HepG2 (cell line): ENCODE data around the gene FOCAD. TPM values are rescaled to one million over a fixed set of nuclear protein-coding genes. Genes with fewer than 3 reads are reported as not detected.
A peak's percentile ranks its signal among the peaks of the same experiment; 100 is the strongest.

Experiments used
- ARNT ChIP-seq: fragments of 450-650 bp; IDR thresholded peaks from 2 replicates; pipeline ENCODE4 v1.6.1; 2017
- CBX2 ChIP-seq, 2 experiments: fragments of 200-600 bp in 1 of 2; sonication (generic); formaldehyde crosslinking in 1 of 2; IDR thresholded peaks; 2 replicates each; pipeline versions ENCODE4 v1.7.0 to v1.8.1; 2018 to 2022; ENCODE audit warnings: low read depth in 2 of 2, low read length in 1 of 2, mild to moderate bottlenecking in 1 of 2, missing genetic modification reagents in 1 of 2
- FOXP1 ChIP-seq, 2 experiments: fragments of 450-650 bp in 1 of 2; IDR thresholded peaks; 2 replicates each; pipeline ENCODE4 v1.6.1; 2017 to 2018; ENCODE audit warnings: antibody characterized with exemption in 1 of 2
- GTF3A ChIP-seq: sonication (generic); formaldehyde crosslinking; conservative IDR thresholded peaks from 2 replicates; pipeline ENCODE4 v1.4.0; 2020; ENCODE audit warnings: mild to moderate bottlenecking, missing genetic modification reagents
- KDM5A ChIP-seq: fragments of 200-600 bp; sonication (generic); IDR thresholded peaks from 2 replicates; pipeline ENCODE4 v1.7.0; 2018; ENCODE audit warnings: antibody characterized with exemption, mild to moderate bottlenecking, low read length, borderline replicate concordance
- NFIB ChIP-seq: sonication (generic); formaldehyde crosslinking; IDR thresholded peaks from 2 replicates; pipeline ENCODE4 v1.9.0; 2021; ENCODE audit warnings: missing genetic modification reagents, mild to moderate bottlenecking, borderline replicate concordance
- NFRKB ChIP-seq: fragments of 450-650 bp; IDR thresholded peaks from 2 replicates; pipeline ENCODE4 v1.6.1; 2017
- PPARG ChIP-seq: conservative IDR thresholded peaks from 2 replicates; pipeline ENCODE4 v1.6.1; 2016; ENCODE audit warnings: missing biosample characterization, missing genetic modification reagents
- TCF12 ChIP-seq, 2 experiments: fragments of 450-650 bp in 1 of 2; sonication (generic) in 1 of 2; formaldehyde crosslinking in 1 of 2; IDR thresholded peaks; 2 replicates each; pipeline versions ENCODE4 v1.6.1 to v1.8.0; 2017 to 2022; ENCODE audit warnings: antibody characterized with exemption in 1 of 2, mild to moderate bottlenecking in 1 of 2, missing genetic modification reagents in 1 of 2, moderate library complexity in 1 of 2
- ZMYM4 ChIP-seq: sonication (generic); formaldehyde crosslinking; IDR thresholded peaks from 2 replicates; pipeline ENCODE4 v1.8.1; 2023; ENCODE audit warnings: mild to moderate bottlenecking, missing genetic modification reagents
- ZNF20 ChIP-seq: sonication (generic); formaldehyde crosslinking; IDR thresholded peaks from 2 replicates; pipeline ENCODE4 v1.4.0; 2020; ENCODE audit warnings: mild to moderate bottlenecking, moderate library complexity, missing genetic modification reagents
- ZNF367 ChIP-seq: sonication (generic); formaldehyde crosslinking; IDR thresholded peaks from 2 replicates; pipeline ENCODE4 v1.4.0; 2020; ENCODE audit warnings: missing genetic modification reagents, borderline replicate concordance
- polyA plus RNA-seq, 8 experiments: library from polyadenylated mRNA; depleted of rRNA in 3 of 8; stranded (reverse) in 7 of 8; unstranded in 1 of 8; fragments of >200 nt; fragmentation: Illumina TruSeq in 4 of 8; extraction: Trizol in 4 of 8; gene quantifications; 2 replicates each; pipeline versions ENCODE4 v1.2.1 to v1.2.3, GENCODE V29; 2011 to 2016; ENCODE audit warnings: low read depth in 4 of 8, missing spikeins in 1 of 8, mixed read lengths in 1 of 8; ENCODE audit not compliant: insufficient read depth in 1 of 8
- total RNA-seq, 5 experiments: library from RNA; depleted of rRNA; stranded (reverse); fragments of >200 nt; fragmentation: Illumina TruSeq; extraction: Trizol; gene quantifications; 2 replicates each; pipeline ENCODE4 v1.2.3, GENCODE V29; 2016; ENCODE audit warnings: low read depth in 1 of 5
- TF ChIP-seq, protein P1 (sequence below): IDR thresholded peaks from 2 replicates; pipeline ENCODE4 v1.6.1; 2018; ENCODE audit warnings: missing genetic modification reagents, mild to moderate bottlenecking, missing compliant biosample characterization
- TF ChIP-seq, protein P2 (sequence below): sonication (generic); formaldehyde crosslinking; IDR thresholded peaks from 2 replicates; pipeline ENCODE4 v1.4.0; 2020; ENCODE audit warnings: missing genetic modification reagents, borderline replicate concordance
- TF ChIP-seq, protein P3 (sequence below): fragments of 450-650 bp; IDR thresholded peaks from 2 replicates; pipeline ENCODE4 v1.6.1; 2016
- TF ChIP-seq, protein P4 (sequence below): sonication (generic); formaldehyde crosslinking; IDR thresholded peaks from 2 replicates; pipeline ENCODE4 v1.5.0; 2020; ENCODE audit warnings: missing genetic modification reagents, mild to moderate bottlenecking, borderline replicate concordance
- TF ChIP-seq, protein P5 (sequence below): sonication (generic); formaldehyde crosslinking; IDR thresholded peaks from 2 replicates; pipeline ENCODE4 v1.5.0; 2020; ENCODE audit warnings: missing genetic modification reagents

FOCAD gene
- total and polyA plus RNA-seq, 2 of the 13 experiments (the other 11 are each of a cell fraction or from before 2014, with no cell fraction given): 18.0 to 31.1 TPM

- TF ChIP-seq CBX2 (IDR thresholded peaks at IDR 0.05; ENCODE audit: low read depth, low read length): no peak
- 0 out of 2 replicates have a peak, but pooled peaks have one; percentile 73 for TF ChIP-seq CBX2 (CRISPR knock-in tag; IDR thresholded peaks at IDR 0.05; ENCODE audit: low read depth)
- TF ChIP-seq, protein P1, sequence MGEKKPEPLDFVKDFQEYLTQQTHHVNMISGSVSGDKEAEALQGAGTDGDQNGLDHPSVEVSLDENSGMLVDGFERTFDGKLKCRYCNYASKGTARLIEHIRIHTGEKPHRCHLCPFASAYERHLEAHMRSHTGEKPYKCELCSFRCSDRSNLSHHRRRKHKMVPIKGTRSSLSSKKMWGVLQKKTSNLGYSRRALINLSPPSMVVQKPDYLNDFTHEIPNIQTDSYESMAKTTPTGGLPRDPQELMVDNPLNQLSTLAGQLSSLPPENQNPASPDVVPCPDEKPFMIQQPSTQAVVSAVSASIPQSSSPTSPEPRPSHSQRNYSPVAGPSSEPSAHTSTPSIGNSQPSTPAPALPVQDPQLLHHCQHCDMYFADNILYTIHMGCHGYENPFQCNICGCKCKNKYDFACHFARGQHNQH: peak; percentile 58
- TF ChIP-seq NFRKB: no peak
- TF ChIP-seq GTF3A (CRISPR knock-in tag): peak; percentile 66; the same call in 1 of the 2 replicates
- no peak for TF ChIP-seq NFIB (CRISPR knock-in tag)
- no peak for TF ChIP-seq FOXP1 (IDR thresholded peaks at IDR 0.05)
- no peak for TF ChIP-seq FOXP1 (CRISPR knock-in tag; IDR thresholded peaks at IDR 0.05)
- TF ChIP-seq, protein P2, sequence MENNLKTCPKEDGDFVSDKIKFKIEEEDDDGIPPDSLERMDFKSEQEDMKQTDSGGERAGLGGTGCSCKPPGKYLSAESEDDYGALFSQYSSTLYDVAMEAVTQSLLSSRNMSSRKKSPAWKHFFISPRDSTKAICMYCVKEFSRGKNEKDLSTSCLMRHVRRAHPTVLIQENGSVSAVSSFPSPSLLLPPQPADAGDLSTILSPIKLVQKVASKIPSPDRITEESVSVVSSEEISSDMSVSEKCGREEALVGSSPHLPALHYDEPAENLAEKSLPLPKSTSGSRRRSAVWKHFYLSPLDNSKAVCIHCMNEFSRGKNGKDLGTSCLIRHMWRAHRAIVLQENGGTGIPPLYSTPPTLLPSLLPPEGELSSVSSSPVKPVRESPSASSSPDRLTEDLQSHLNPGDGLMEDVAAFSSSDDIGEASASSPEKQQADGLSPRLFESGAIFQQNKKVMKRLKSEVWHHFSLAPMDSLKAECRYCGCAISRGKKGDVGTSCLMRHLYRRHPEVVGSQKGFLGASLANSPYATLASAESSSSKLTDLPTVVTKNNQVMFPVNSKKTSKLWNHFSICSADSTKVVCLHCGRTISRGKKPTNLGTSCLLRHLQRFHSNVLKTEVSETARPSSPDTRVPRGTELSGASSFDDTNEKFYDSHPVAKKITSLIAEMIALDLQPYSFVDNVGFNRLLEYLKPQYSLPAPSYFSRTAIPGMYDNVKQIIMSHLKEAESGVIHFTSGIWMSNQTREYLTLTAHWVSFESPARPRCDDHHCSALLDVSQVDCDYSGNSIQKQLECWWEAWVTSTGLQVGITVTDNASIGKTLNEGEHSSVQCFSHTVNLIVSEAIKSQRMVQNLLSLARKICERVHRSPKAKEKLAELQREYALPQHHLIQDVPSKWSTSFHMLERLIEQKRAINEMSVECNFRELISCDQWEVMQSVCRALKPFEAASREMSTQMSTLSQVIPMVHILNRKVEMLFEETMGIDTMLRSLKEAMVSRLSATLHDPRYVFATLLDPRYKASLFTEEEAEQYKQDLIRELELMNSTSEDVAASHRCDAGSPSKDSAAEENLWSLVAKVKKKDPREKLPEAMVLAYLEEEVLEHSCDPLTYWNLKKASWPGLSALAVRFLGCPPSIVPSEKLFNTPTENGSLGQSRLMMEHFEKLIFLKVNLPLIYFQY: peak; percentile 74; the same call in 1 of the 2 replicates
- no peak; the same call in 1 of the 2 replicates for TF ChIP-seq KDM5A
- no peak for TF ChIP-seq TCF12 (IDR thresholded peaks at IDR 0.05)
- peak; percentile 85; the same call in 1 of the 2 replicates for TF ChIP-seq TCF12 (CRISPR knock-in tag; IDR thresholded peaks at IDR 0.05)
- no peak for TF ChIP-seq PPARG (CRISPR knock-in tag)
- no peak for TF ChIP-seq ZNF20 (CRISPR knock-in tag)
- TF ChIP-seq, protein P3, sequence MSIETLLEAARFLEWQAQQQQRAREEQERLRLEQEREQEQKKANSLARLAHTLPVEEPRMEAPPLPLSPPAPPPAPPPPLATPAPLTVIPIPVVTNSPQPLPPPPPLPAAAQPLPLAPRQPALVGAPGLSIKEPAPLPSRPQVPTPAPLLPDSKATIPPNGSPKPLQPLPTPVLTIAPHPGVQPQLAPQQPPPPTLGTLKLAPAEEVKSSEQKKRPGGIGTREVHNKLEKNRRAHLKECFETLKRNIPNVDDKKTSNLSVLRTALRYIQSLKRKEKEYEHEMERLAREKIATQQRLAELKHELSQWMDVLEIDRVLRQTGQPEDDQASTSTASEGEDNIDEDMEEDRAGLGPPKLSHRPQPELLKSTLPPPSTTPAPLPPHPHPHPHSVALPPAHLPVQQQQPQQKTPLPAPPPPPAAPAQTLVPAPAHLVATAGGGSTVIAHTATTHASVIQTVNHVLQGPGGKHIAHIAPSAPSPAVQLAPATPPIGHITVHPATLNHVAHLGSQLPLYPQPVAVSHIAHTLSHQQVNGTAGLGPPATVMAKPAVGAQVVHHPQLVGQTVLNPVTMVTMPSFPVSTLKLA: no peak
- TF ChIP-seq, protein P4, sequence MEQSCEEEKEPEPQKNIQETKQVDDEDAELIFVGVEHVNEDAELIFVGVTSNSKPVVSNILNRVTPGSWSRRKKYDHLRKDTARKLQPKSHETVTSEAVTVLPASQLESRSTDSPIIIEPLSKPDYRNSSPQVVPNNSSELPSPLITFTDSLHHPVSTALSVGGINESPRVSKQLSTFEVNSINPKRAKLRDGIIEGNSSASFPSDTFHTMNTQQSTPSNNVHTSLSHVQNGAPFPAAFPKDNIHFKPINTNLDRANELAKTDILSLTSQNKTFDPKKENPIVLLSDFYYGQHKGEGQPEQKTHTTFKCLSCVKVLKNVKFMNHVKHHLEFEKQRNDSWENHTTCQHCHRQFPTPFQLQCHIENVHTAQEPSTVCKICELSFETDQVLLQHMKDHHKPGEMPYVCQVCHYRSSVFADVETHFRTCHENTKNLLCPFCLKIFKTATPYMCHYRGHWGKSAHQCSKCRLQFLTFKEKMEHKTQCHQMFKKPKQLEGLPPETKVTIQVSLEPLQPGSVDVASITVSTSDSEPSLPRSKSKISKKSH (CRISPR knock-in tag): no peak
- TF ChIP-seq ZMYM4 (CRISPR knock-in tag): peak; percentile 91
- TF ChIP-seq, protein P5, sequence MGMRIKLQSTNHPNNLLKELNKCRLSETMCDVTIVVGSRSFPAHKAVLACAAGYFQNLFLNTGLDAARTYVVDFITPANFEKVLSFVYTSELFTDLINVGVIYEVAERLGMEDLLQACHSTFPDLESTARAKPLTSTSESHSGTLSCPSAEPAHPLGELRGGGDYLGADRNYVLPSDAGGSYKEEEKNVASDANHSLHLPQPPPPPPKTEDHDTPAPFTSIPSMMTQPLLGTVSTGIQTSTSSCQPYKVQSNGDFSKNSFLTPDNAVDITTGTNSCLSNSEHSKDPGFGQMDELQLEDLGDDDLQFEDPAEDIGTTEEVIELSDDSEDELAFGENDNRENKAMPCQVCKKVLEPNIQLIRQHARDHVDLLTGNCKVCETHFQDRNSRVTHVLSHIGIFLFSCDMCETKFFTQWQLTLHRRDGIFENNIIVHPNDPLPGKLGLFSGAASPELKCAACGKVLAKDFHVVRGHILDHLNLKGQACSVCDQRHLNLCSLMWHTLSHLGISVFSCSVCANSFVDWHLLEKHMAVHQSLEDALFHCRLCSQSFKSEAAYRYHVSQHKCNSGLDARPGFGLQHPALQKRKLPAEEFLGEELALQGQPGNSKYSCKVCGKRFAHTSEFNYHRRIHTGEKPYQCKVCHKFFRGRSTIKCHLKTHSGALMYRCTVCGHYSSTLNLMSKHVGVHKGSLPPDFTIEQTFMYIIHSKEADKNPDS (CRISPR knock-in tag): peak; percentile 41; the same call in 1 of the 2 replicates
- no peak for TF ChIP-seq ZNF367 (CRISPR knock-in tag)
- no peak for TF ChIP-seq ARNT
Measured at GRCh38 chr9:20684035-20684874, at the start of gene FOCAD (continued).
